M059J (cell line): Measurements from ENCODE around the gene FMO2. TPM values are rescaled to one million over a fixed set of nuclear protein-coding genes. Genes with fewer than 3 reads are reported as not detected.
A peak's percentile ranks its signal among the peaks of the same experiment; 100 is the strongest.

Experiments
- DNase-seq: peaks from one replicate; pipeline ENCODE4 v3.0.0-alpha.2; 2012; ENCODE audit warnings: low read depth
- total RNA-seq: library from RNA; depleted of rRNA; stranded (reverse); fragments of >200 nt; shearing (Covaris generic); gene quantifications from 2 replicates; pipeline ENCODE4 v1.2.3, GENCODE V29; 2014; rRNA removed

FMO2 gene, protein sequence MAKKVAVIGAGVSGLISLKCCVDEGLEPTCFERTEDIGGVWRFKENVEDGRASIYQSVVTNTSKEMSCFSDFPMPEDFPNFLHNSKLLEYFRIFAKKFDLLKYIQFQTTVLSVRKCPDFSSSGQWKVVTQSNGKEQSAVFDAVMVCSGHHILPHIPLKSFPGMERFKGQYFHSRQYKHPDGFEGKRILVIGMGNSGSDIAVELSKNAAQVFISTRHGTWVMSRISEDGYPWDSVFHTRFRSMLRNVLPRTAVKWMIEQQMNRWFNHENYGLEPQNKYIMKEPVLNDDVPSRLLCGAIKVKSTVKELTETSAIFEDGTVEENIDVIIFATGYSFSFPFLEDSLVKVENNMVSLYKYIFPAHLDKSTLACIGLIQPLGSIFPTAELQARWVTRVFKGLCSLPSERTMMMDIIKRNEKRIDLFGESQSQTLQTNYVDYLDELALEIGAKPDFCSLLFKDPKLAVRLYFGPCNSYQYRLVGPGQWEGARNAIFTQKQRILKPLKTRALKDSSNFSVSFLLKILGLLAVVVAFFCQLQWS
- total RNA-seq, result not detected in 2 replicates

DNA sequence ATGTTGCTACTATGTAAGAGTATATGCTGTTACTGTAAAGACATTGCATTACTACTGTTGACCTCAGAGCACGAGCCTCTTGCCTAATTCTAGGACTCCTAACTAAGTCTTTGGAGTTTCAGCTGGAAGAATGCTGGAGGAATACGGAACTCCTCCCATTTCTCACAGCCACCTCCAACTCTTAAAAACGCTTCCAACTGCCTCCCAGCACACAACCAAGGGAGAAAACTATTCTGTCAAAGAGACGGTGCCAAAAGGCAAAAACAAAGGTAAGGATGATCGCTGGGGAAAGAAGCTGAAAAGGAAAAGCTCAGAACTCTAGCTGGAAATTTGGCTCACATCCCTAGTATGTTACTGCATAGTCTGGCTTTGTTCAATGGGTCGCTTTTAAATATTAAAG lies at the start of gene FMO2:
TSS of gene FMO2 (plus strand) at position 210 of the 400 bp plus-strand sequence. CDS start 414 bp downstream, outside the sequence.
- no peak for DNase-seq

DNA sequence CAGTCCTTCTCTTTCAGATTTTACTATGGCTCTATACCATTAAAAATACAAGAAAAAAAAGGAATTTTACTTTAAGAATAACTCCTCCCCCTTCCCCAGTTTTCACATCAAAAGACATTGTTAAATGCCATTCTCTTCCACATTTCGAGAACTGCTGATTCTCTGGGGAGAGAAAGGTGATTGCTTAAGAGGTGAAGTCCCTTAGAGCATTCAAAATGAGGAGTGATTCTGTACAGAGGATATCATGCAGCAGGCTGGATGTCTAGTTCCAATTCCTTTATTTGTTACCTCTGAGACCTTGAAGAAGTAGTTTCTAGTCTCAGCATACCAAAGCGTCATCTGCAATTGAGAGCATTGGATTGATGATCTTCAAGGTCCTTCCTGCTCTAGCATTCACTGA lies 47.5 kb upstream of the FMO2 start:
- no peak for DNase-seq

DNA sequence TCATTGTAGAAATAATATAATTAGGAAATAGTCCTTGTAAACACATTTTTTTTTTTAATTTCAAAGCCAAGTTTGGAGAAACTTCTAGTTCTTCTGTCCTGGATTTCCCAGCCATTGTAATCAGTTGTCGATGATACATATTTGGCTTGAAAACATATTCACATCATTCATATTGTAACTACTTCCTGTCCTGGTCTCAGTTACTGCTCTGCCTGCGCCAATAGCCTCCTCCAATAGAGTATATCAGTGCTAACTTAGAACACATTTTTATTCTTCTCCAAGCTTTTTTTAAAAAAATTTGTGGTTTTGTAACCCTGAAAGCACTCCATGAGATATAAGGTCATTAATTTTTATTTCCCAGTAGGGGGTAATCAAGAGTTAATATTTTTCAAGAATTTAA lies 46.1 kb upstream of the FMO2 start:
- no peak for DNase-seq

DNA sequence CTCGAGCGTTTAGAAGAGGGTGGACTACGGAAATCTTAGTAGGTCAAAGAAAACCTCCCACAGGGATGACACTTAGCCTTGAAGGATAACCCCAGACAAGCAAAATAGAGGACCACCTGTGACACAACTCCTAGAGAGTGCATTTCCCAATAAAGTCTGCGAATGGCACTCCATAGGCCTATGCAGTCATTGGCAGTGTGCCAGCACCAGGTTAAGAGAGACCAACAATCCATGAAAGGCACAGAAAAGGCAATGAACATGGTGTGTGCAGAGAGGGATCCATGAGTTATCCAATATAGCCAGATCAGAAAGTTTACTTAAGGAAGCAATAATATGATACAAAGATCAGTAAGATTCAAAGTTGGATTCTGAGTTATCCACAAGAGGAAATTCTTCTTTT lies 45.2 kb upstream of the FMO2 start:
- DNase-seq, result no peak

DNA sequence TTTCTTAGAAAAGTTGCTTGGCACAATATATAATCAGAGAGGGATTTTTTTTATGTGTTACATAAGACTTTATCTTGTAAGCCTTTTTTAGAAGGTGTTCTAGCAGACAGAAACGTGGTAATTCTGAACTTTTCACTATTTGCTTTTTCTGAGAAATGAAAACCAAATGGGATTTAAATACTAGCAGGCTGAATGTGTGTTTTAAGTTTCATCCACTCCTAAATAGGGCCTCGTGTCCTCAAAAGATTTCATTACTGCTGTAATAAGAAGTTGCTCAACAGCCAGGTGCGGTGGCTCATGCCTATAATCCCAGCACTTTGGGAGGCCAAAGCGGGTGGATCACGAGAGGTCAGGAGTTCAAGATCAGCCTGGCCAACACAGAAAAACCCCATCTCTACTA lies 44.7 kb upstream of the FMO2 start:
- DNase-seq, result no peak

DNA sequence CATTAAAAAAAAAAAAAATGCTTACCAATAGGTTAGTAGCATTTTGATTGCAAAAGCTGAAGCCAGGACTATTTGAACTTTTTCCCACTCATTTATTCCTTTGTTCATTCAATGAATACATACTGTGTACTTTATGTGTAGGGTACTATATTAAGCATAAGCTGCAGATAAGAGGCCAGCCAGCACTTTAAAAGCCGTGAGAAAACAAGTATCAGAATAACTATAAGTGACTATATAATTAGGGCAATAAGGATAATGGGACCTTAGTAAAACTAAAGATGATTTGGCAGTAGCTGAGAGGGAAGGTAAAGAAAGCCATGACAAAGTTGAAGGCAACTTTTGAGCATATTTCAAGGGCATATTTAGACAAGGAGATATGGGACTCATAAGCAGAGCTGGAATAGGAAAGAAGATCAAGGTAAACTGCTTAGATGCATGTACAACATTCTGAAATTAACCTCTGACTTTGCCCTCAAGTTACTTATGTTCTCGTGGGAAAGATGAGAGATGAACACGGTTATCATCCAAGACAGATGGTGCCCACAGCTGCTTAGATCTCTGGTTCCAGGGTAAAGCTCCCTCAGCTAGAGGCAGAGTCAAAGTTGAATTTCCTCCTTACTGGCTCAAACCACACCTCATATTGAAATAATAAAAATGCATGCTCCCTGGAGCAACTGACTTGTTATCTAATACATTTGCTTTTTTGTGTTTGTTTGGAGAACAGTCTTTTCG lies 44.0 kb upstream of the FMO2 start:
- no peak for DNase-seq

DNA sequence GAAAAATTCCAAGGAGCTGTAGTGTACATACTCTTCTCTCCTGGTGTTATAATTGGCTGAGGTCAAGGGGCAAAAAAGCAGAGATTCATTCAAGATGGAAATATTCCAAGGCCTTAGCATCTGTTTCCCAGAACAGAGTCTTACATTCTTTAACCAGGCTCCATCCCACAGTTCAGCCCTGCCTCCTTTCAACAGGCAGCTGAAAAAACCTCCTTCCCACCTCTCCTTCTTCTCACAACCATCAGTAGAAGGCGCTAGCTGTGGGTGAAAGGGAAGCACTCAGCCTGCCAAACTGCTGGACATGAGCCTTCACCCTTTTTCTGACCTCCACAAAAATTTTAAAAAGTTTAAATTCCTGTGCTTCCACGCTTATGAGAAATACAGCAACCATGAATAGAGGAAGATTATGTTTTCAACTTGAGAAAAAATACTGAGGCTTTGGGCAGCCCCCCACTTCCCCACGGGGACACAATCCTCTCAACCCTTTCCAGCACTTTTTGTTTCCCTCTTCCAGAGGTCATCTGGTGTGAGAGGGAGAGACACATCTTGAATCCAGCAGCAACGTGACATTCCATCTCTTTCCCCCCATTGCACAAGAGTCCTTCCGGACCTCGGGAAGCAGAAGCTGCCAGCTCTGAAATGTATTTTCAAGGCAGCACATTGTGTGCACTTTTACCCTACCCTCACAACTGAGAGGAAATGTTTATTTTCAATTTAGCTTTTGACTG lies 43.2 kb upstream of the FMO2 start:
- DNase-seq, result peak; percentile 28

DNA sequence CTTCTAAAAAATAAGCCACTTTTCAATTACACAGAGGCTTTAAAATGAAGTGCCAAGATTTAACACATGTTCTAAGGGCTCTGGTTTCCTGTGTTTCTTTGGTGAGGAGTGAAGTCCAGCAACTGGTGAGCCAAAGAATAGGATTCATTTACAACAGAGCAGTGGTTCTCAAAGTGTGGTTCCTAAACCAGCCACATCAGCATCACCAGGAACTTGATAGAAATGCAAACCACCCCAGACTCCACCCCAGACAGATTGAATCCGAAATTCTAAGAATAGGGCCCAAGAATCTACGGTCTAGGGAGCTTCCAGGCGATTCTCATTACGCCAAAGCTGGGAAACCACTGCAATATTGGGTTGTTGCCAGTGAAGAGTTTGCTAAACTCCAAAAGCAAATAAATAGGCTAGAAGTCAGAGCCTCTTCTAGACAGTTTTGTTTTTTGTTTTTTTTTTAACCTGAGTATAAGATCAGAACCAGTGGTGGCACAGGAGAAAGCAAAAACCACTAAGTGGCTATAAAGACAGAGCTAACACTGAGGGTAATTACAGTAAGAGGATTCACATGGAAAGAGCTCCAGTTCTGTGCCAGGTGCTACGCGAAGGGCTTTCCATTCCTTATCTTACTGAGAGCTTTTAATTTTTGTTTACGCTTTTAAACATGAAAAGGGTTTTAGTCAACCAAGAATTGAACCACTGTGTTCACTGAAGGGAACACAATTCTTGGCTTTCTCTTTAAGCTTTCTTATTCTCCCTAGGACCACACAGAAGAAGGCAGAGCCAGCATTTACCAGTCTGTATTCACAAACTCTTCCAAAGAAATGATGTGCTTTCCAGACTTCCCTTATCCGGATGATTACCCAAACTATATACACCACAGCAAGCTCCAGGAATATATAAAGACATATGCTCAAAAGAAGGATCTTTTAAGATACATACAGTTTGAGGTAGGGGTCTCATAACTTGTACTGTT lies 42.4 kb upstream of the FMO2 start:
- peak; percentile 29 for DNase-seq

DNA sequence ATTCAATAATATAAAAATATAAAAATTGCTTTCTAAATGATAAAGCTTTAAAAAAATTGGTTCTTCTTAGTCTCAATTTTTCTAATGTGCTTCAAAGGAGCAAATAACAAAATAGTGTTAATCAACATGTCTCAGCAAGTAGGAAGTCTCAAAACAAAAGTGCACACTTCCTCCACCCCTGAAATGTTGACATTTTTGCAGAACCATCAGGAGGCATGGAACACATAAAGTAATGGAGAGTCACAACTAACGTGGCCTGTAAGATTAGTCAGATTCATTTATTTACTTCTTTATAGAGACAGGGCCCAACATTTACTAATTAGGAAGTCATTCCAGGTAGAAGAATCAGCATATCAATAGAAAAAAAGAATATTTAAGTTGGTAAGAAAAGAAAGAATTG lies 34.9 kb upstream of the FMO2 start:
- DNase-seq, result no peak

DNA sequence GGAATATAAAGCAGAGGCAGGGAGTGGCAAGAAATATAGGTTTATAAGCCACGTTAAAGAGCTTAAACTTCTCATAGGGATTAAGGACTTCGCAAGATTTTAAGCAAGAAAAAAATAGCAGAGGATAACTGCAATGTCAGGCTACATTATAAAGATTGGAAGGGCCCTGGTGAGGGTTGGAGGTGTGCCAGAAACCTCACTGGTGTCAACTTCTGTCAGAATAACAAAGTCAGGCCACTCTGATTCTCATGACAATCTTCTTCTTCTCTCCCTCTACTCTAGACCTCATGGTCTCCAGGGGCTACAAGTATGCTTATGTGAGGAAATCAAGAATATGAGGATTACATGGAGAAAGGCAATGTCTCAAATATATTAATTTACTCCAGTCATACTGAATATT lies 32.6 kb upstream of the FMO2 start:
- DNase-seq, result peak; percentile 1

DNA sequence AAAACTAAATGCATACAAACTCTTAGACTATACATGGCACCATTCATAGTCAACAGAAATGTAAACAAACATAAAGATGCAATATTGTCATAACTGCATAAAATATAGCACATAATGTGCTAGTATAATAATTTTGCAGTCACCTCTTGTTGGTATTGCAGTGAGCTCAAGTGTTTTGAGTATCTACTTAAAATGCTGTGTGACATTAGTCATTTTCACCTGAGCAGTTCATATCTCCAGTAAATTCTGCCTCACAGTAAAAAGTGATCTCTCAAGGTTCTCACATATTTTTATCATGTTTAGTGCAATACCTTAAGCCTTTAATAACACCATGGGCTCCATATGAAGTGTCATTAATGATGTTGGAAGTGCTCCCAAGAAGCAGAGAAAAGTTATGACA lies 29.6 kb upstream of the FMO2 start:
- DNase-seq, result no peak

DNA sequence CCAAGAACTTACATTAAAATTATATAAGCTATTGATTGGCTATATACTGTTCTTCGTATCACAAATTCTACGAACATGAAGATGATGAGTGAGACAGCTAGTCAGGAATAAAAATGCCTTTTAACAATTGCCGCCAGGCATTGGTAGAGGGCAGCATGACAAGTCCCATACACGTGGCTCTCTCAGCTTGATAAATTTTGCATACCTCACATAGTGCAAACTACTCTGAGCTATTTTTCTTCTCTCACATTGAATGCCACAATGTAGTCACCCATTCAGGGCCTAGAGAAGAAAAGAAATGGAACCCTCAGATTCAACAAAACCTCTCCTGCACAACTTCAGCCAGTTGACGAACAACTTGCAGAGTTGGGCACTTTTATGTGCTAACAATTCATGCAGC lies 27.0 kb upstream of the FMO2 start:
- no peak for DNase-seq

DNA sequence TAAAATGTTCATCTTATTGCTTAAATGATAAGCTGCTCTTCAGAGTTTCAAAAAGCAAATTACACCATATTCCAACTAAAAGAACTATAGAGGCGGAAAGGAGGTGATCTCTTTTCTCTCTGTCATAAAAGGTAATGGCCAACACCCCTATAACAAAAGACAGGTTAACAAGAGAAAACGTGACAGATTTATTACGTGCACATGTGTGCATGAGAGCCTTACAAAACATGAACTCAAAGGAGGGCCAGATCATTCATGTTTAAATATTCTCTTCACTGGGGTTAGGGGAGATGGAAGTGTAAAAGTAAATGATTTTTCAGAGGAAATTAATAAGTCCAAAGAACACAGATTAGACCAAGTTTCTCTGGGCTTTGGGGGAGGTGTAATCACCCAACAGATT lies 26.5 kb upstream of the FMO2 start:
- DNase-seq, result no peak

DNA sequence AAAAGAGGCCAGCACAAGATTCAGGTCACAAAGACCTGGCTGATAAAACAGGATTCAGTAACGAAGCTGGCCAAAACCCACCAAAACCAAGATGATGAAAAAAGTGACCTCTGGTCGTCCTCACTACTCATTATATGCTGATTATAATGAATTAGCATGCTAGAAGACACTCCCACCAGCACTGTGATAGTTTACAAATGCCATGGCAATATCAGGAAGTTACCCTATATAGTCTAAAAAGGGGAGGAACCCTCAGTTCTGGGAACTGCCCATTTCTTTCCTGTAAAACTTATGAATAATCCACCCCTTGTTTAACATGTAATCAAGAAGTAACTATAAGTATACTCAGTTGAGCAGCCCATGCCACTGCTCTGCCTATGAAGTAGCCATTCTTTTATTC lies 26.0 kb upstream of the FMO2 start:
- DNase-seq, result no peak

DNA sequence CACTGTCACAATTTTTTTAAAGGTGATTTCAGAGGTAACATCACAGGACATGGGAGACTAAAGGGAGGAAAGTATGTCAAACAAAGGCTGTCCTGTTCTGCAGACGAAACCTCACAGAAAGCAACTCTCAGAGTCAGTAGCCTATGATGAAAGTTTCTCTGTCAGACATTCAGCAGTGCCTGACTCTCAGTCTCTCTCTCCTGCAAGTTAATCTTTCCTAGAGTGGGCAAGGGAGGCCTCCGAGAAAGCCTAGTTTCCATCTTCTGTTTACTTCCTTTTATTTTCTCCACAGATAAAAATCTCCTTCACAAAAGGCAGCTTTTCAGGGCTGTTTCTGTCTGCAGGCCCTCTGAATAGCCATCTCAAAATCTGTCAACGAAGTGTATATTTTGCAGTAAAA lies 24.9 kb upstream of the FMO2 start:
- no peak for DNase-seq

DNA sequence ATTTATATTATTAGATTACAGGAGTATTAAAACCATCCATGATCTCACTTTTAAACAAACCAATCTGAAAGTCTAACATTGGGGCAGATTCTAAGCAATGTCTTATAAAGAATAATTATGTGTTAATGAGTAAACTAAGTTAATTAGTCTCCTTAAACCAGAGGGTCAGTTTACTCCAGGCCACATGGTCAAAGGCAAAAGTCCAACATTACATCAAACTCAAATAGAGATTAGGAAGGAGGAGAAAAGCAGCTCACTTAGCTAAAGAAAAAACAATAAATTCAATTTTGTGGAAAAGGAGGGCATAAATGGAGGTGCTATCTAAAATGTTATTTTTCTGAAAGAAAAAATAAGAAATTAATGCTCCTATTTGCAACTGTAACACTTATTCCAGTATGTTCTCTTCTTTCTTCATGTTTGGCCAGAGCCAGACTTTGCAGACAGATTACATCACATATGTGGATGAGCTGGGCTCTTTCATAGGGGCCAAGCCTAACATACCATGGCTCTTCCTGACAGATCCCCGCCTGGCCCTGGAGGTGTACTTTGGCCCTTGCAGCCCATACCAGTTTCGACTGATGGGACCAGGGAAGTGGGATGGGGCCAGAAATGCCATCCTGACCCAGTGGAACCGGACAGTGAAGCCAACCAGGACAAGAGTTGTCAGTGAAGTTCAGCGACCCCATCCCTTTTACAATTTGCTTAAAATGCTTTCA lies 24.3 kb upstream of the FMO2 start:
- no peak for DNase-seq

DNA sequence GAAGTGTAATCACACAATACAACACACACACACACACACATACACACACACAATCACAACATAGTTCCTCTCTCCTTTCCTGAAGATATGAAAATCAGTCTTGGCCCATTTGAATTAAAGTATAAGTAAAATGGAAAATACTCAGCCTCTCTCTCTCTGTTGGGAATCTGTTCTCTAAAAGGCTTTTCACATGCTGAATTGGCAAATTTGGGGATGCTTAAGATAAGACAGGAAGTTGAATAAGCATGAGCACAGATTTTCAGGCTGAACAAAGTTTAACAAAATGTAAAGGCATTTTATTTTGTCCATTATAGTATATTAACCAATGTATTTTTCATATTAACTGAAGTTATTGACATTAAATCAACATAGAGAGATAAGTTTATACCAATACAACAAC lies 23.7 kb upstream of the FMO2 start:
- no peak for DNase-seq

DNA sequence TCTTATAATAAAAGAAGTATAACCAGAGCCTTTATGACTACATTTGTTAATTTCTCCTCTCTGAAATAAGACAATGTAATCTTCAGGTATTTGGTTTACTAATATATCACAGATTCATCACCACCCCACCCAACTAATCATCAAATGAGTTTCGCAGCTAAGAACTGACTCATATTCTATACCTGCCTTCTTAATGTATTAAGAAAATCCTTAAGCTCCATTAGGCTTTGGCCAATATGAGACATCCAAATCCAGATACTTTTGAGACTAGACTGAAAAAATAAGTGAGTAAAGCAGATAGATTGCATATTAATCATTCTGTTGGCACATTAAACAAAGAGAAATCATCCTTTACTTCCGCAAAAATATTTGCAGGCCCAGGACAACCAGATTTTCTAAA lies 18.7 kb upstream of the FMO2 start:
- DNase-seq, result no peak

DNA sequence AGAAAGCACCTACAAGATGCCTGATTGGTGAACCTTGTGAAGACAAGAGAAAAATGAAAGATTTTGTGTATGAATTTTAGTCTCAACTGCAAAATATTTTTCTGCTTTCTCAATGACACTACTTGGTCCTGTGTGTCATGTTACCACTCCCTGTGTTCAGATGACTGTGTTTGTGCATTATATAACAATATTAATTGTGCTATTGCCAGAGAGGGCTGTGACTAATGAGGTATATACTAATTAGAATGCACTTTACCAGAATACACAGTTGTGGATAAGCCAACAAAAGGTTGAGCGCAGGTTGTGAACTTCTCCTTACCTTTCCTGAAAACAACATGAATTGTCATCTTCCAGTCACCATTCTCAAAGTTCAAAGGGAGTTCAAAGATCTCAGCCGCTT lies 17.3 kb upstream of the FMO2 start:
- no peak for DNase-seq

DNA sequence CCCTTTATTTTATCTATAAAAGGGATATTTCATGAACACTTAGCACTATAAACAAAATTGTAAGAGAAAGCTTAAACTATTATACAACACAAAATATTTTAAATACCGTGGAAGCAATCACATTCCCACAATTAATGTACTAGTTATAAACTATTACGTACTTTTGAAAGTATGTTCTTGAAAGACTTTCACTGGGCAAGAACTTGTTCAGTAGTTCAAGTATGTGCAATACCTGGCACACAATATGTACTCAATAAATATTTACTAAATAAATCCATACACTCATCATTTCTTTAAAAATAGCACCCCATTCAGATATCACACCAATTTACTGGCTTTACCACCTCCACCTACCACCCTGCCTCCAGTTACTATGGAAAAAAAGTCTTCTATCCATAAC lies 12.6 kb upstream of the FMO2 start:
- no peak for DNase-seq

DNA sequence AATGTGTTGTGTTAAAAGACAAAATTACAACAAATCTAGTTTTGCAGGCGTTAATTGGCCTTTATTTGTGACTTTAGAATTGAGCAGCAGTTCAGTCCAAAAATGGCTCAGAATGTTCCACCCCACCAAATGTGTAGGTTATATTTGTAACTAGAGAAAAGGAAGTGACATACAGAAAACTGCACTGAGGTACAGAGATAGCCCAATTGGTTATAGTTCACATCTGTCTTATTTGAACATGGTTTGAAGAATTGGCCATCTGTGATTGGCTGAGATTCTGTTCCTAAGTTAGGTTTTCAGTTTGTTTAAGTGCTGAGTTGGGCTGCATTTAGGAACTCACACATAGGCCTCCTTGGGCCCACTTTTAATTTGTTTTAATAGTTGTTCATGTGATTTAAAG lies 12.0 kb upstream of the FMO2 start:
- DNase-seq, result no peak
